Stimulated activated CD8-positive, alpha-beta memory T cell treated with anti-CD3 and anti-CD28 coated beads, Interleukin-4, amount 100 ng/mL, for 48 hours (primary cell): ENCODE results near the gene CMTM1.
"Not testable (repeated sequence)": the region's sequence is repeated elsewhere in the genome, so short reads cannot be mapped to it uniquely, and the experiment has no call there.

ENCODE experiments used
- DNase-seq: peaks from one replicate; pipeline ENCODE4 v3.0.0-alpha.2; 2020

Gene CMTM1

DNA sequence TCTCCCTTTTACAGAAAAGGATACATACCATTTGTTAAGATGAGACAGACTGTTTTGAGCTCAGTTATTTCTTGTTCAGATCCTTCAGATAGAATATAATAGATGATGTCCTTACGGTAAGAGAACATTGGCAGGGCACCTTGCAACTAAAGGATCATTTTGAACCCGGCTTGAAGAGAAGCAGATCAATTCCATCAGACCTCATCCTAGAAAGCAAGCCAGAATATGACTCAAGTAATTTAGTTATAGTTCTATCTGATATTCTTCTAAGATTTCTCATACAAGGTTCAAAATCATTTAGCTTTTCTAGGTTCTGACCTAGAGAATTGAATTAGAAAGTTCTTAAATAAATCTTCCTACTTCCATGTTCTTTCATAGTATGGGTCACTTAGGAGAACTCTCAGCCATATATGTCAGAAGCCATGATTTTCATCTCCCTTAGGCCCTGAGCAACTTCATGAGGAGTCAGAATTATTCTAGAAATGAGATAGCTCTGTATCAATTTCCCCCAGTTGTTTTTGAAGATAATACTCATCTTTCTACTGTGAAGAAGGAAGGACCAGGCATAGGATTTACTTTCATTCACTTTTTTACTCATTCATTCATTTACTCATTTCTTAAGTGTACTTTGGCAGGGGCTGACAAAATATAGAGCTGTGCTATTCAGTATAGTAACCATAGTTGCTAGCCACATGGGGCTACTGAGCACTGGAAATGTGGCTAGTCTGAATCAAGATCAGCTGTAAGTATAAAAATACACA, 2.5 kb upstream of the CMTM1 start:
- no peak for DNase-seq

DNA sequence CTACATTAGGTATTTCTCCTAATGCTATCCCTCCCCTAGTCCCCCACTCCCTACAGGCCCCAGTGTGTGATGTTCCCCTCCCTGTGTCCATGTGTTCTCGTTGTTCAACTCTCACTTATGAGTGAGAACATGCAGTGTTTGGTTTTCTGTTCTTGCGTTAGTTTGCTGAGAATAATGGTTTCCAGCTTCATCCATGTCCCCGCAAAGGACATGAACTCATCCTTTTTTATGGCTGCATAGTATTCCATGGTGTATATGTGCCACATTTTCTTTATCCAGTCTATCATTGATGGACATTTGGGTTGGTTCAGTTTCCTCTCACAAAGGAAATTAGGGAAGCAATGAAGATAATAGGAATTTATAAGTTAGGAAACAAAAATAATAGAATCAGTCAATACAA, 1.0 kb downstream of the CMTM1 start:
- not testable (repeated sequence) for DNase-seq

DNA sequence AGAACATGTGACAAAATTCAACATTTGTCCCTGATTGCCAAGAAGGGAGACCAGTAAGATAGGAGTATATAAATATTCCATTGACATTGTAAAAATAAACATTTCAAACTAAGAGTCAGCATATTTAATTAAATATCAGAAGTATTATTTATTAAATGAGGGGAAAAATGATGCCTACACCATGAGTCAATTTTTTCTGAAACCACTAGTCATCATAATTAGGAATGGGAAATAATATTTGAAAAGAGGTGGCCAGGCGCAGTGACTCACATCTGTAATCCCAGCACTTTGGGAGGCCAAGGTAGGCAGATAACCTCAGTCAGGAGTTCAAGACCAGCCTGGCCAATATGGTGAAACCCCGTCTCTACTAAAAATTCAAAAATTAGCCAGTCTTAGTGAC, 2.1 kb downstream of the CMTM1 start:
- DNase-seq = no peak

- DNase-seq = no peak
Measured at GRCh38 chr16:66569131-66569530, 2.9 kb downstream of the CMTM1 start.

GRCh38 chr16:66569827-66570405, 3.7 kb downstream of the CMTM1 start:
- no peak for DNase-seq

DNA sequence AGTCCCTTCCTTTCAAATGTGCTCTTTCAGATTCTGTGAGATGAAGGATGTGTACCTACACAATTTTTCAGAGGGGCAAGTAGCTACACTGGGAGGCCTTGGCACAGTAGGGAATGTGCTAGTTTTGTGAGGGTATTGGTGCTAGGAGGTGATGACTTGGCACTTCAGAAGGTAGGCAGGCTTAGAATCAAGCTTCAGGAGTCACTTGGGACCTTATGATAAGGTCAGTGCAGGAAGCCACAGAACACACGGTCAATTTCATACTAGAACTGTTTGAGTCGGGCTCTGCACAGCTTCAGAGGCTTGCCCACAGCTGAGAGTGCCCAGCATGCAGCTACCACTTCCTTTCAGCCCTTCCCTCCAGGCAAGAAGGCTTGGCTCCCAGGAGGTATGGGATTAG, 6.1 kb downstream of the CMTM1 start:
- DNase-seq = no peak

GRCh38 chr16:66574081-66574480, 7.8 kb downstream of the CMTM1 start:
- no peak for DNase-seq

GRCh38 chr16:66574531-66574930, 8.3 kb downstream of the CMTM1 start:
- DNase-seq = no peak

GRCh38 chr16:66575060-66575459, 8.8 kb downstream of the CMTM1 start:
- no peak for DNase-seq

DNA sequence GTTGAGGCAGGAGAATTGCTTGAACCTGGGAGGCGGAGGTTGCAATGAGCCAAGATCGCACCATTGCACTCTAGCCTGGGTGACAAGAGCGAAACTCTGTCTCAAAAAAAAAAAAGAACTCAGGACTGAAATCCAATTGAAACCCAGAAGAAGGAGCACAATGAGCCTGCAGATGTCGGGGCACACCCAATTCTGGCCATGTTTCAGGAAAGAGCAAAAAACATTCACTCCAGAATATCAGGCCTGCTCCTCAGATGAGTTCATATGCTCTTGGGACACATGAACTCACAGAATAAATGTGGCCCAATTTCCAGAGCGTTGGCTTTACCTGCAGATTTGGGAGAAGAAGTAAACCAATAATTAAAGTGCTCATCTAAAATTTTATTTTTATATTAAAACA, 10.1 kb downstream of the CMTM1 start:
- DNase-seq = no peak

DNA sequence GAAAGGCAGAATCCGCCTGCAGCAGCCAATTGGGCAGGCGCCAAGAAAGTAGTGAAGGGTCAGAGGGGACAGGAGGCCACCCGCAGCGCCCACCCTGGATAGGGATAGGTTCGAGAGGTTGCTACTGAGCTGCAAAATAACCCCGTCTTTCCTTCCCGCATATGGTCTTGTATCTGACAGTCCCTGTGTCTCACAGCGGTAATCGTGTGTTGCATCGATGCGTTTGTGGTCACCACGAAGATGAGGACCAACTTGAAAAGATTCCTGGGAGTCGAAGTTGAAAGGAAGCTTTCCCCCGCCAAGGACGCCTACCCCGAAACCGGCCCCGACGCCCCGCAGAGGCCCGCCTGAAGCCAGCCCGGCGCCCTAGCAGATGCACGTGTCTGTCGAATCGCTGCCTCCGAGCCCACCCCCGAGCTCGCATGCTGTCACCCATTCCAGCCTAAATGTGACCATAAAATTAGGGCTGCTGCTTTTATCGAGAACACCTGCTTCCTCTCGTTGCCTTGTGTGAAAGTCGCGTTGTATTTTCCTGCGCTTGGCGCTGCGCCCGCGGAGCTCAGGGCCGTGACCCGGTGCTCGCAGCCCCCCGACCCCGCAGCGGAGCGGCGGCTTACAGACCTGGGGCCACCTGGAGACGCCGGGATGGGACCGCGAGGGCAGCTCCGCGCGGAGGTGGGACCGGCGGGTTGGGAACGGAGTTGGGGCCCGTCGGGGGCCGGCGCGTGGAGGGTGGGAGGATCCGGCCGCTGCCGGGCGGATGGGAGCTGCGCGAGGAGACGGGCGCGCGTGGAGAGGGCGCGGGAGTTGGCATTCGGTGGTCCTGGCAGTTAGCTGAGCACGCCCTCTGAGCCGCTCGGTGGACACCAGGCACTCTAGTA, 12.7 kb downstream of the CMTM1 start, which contains the start of gene CMTM2:
TSS of gene CMTM2 (plus strand) at position 813 of the 881 bp plus-strand sequence. CDS start 145 bp downstream, outside the sequence.
- no peak for DNase-seq

- no peak for DNase-seq
Measured at GRCh38 chr16:66580605-66581209, 14.5 kb downstream of the CMTM1 start.

GRCh38 chr16:66581246-66581952, 15.2 kb downstream of the CMTM1 start:
- DNase-seq = no peak

DNA sequence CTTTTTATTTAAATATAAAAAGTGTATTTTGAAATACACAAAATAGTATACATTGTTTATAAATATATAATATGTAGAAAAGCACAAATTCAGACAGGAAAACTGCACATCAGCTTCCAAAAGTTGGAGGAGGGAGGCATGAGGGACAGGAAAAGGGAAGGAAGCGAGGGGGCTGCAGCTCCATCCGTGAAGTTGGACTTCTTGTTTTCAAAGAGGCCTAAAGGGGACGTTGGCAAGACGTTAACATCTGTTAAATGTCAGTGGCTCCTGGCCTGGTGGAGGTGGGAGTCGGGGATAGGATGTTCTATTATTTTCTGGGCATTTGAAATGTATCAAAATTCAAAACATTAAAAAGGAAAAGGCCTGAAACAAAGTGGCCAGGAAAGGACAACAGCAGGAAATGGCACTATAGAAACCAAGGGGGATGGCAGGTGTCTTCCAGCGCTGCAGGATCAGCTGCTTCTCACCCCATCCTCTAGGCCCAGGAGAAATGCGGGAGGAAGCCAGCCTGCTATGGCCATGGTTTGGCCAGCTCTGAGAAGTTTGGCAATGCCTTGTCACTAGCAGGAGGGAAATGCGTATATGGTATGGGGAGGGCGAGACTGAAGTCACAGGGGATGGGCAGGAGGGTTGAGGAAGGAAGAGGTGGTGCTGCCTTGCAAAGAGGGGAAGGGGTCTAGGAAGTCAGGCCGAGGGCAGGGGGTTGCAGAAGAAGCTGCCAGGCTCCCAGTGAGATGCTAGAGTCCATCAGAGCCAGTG, 19.4 kb downstream of the CMTM1 start:
- DNase-seq = no peak

- no peak for DNase-seq
Measured at GRCh38 chr16:66587881-66588600, 21.8 kb downstream of the CMTM1 start.

DNA sequence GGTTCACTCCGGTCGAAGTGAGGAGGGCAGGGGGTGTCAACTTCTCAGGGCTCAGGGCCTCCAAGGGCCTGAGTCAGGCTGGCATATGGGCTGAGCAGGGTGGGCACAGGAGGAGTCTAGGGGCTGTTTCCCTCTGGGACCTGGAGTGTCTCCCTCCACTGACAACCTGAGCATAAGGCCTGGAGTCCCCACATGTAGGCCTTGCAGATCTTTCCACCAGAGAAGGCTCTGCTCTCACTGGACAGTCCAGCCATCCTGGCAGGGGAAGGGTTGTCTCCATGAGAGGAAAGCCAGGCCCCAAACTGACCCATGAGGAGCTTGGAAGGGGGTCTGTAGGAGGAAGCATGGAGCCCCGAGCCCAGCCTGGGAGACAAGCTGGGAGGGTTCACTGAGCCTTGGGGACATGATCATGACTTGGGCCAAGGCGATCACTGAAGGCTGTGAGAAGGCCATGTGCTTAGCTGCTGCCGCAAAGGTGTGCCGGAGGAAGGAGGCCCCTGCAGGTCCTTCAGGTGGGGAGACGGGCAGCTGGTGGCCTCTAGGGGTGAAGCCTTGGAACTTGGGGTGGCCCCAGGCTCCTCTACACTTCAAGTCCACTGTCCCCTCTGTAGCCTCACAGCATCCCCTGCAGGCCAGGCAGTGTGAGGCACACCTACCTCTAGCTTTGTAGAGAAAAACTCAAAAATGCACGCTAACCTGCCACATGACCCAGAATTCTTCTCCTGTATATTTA, 22.9 kb downstream of the CMTM1 start:
- DNase-seq = peak; percentile 72

DNA sequence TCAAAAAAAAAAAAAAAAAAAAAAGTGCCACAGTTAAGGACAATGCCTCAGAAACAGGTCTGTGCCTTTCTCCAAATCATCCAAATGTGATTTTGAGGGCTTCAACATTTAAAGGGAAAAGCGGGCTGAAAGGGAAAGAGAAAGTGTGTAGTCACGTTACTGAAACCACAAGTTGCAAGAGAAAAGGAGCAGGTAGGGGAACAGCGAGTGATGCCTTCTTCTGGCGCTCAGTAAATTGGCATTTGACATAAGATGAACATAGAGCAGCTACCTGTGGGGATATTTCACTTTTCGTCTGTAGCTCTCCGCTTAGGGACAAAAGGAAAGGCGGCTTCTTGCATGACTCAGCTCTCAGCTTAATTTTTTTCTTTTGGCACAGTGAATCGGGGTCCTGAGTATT, 24.1 kb downstream of the CMTM1 start:
- DNase-seq = no peak

DNA sequence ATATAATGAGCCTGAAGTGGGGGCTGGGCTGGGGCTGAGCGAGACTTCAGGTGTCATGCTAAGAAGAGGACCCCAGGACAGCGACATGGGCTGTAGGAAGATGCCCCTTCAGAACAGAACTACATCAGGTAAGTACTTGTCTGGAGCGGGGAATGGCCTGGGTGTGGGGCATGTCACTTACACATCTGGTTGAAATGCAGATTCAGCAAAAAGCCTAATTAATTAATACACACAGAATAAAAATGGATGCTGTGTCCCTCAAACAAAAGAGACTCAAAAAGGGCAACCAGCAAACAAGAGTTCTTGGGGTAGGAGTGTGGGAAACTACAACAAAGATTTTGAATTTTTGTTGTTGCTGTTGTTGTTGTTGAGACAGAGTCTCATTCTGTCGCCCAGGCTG, 24.8 kb downstream of the CMTM1 start:
- no peak for DNase-seq

DNA sequence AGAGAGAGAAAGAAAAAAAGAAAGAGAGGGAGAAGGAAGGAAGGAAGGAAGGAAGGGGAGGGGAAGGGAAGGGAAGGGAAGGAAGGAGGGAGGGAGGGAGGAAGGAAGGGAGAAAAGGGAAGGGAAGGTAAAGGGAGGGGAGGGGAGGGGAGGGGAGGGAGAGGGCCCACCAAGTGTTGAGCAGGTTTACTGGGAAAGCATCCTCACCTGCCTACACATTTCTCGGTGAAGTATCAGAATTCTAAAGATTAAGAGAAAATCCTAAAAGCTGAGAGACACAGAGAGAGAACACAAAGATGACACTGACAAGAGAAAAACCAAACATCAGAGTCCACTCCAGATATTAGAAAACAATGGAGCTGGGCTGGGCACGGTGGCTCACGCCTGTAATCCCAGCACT, 26.0 kb downstream of the CMTM1 start:
- no peak for DNase-seq

GRCh38 chr16:66592814-66593213, 26.6 kb downstream of the CMTM1 start:
- DNase-seq = no peak
